Measurements from ENCODE around the gene EDDM3A. TPM values are rescaled to one million over a fixed set of nuclear protein-coding genes. Genes with fewer than 3 reads are reported as not detected.

The EDDM3A gene
- total RNA-seq, 1 donor from 2014 or later, result not detected

DNA sequence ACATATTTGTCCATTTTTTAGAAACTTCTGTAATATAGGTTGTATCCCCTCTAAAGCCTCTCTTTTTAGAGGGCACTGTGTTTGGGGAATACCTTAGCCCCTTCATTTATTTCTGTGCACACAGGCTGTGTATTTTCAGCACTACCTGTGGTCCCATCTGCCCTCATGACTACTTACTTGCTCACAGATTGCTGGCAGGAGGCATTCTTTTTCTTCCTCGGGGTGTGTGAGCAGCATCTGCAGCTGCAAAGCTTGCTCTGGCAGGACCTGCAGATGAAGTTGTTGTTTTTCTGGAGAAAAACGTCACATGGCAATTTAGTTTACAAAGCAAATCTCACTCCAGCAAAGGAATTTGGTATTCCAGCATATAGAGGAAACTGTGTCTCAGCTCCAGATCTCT is 32.8 kb upstream of the EDDM3A start:
- Mint-ChIP-seq H3K27ac (no peak overlapping the region), H3K4me3 (no peak overlapping the region), H3K4me1 (no peaks in the 10 kb centered on the region), H3K27me3 (ENCODE audit: low read depth) (peaks cover 2% of the 10 kb centered on the region), H3K36me3 (no peaks in the 10 kb centered on the region), H3K9me3 (peaks cover 10% of the 10 kb centered on the region)
- TF ChIP-seq, protein P1, sequence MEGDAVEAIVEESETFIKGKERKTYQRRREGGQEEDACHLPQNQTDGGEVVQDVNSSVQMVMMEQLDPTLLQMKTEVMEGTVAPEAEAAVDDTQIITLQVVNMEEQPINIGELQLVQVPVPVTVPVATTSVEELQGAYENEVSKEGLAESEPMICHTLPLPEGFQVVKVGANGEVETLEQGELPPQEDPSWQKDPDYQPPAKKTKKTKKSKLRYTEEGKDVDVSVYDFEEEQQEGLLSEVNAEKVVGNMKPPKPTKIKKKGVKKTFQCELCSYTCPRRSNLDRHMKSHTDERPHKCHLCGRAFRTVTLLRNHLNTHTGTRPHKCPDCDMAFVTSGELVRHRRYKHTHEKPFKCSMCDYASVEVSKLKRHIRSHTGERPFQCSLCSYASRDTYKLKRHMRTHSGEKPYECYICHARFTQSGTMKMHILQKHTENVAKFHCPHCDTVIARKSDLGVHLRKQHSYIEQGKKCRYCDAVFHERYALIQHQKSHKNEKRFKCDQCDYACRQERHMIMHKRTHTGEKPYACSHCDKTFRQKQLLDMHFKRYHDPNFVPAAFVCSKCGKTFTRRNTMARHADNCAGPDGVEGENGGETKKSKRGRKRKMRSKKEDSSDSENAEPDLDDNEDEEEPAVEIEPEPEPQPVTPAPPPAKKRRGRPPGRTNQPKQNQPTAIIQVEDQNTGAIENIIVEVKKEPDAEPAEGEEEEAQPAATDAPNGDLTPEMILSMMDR (IDR thresholded peaks at IDR 0.05; ENCODE audit: unreplicated experiment), result no peak
- DNase-seq (ENCODE audit: low spot score in 2 of 2, unreplicated experiment in 2 of 2), result no peak

DNA sequence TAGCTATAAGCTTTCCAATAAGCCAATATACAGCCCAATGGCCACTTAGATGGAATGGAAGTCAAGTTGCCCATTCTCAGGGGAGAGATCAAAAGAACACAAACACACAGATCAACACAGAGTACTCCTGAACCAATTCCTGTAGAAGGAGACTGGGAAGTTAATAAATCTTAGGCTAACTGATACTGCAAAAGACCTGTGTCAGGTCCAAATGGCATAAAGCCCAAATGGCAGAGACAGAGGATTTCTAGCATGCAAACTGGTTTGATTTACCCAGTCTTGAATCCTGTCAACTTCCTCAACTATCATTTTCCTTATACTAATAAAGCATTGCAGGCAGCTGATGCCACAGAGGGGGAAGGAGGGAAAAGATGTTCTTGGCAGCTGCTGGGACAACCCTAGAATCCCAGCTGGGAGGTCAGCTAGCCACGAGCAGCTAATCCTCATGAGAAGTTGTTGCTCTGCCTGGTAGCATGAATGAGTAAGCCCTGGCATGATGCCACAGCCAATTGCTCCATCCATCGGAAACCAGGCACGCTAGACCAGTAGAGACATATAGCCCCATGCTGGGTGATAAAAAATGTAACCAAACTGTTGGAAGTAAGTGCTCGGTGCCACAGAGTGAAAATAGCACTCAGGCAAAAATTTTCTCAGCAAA is 31.0 kb upstream of the EDDM3A start:
- DNase-seq (ENCODE audit: low spot score in 2 of 2, unreplicated experiment in 2 of 2), result no peak
- Mint-ChIP-seq H3K36me3 (no peaks in the 10 kb centered on the region), H3K4me3 (no peak overlapping the region), H3K27ac (no peak overlapping the region), H3K9me3 (peaks cover 10% of the 10 kb centered on the region), H3K4me1 (peaks cover 4% of the 10 kb centered on the region), H3K27me3 (ENCODE audit: low read depth) (peaks cover 2% of the 10 kb centered on the region)
- TF ChIP-seq, protein P1 (IDR thresholded peaks at IDR 0.05; ENCODE audit: unreplicated experiment), result no peak

DNA sequence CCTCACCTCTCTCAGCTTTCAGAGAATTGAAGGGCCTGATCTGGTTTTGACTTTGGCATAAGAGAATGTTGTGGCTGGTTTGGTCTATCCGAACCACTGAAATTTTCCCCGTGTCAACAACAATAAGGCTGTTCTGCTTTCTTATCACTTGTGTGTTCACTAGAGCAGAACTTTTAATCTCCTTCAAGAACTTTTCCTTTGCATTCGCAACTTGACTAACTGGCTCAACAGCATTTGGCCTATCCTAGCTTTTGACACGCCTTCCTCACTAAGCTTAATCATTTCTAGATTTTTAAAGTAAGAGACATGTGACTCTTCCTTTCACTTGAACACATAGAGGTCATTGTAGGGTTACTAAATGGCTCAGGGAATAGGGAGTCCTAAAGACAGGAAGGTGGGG is 25.9 kb upstream of the EDDM3A start:
- Mint-ChIP-seq H3K27ac (peak overlapping the region; percentile 40), H3K4me3 (no peak overlapping the region), H3K4me1 (peaks cover 8% of the 10 kb centered on the region), H3K27me3 (ENCODE audit: low read depth) (peaks cover 8% of the 10 kb centered on the region), H3K36me3 (peaks cover 4% of the 10 kb centered on the region), H3K9me3 (peaks cover 10% of the 10 kb centered on the region)
- TF ChIP-seq, protein P1 (IDR thresholded peaks at IDR 0.05; ENCODE audit: unreplicated experiment), result no peak
- DNase-seq (ENCODE audit: low spot score in 2 of 2, unreplicated experiment in 2 of 2), result no peak

DNA sequence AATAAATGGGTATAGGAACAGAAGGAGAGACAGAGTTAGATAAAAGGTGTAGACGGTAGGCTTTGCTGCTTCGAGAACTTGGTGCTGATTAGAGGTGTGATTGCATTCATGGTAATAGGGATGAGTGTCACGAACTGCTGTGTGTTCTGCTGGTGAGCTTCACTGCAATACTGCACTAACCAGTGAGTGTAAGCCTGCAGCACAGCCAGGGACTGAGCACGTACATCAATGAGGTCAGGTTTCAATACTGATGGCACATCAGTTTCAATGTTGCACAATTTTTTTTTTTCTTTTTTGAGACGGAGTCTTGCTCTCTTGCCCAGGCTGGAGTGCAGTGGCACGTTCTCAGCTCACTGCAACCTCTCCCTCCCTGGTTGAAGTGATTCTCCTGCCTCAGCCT is 24.9 kb upstream of the EDDM3A start:
- TF ChIP-seq, protein P1 (IDR thresholded peaks at IDR 0.05; ENCODE audit: unreplicated experiment), result no peak
- H3K27me3 Mint-ChIP-seq (ENCODE audit: low read depth), result peaks cover 8% of the 10 kb centered on the region
- H3K9me3 Mint-ChIP-seq, result peaks cover 10% of the 10 kb centered on the region
- no peak overlapping the region for H3K27ac Mint-ChIP-seq
- peaks cover 8% of the 10 kb centered on the region for H3K4me1 Mint-ChIP-seq
- no peak for DNase-seq (ENCODE audit: low spot score in 2 of 2, unreplicated experiment in 2 of 2)
- H3K36me3 Mint-ChIP-seq, result peaks cover 4% of the 10 kb centered on the region
- no peak overlapping the region for H3K4me3 Mint-ChIP-seq

DNA sequence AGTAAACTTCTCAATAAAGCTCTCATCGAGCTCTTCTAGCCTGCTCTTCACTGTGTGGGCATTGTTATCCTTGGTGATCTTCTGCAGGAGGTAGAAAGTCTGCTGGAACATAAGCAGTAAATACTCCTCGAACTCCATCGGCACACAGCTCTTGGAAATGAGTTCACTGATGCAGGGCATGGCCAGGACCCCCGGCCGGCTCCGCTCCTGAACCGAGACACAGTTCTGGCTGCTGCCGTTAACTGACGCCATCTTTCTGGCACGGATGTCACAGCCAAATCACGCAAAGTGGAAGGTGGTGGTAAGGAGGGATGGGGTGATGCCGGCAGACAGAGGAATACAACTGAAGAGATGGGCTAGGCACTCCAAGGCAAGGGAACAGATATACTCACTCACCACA is 23.7 kb upstream of the EDDM3A start:
- TF ChIP-seq, protein P1 (IDR thresholded peaks at IDR 0.05; ENCODE audit: unreplicated experiment), result no peak
- peaks cover 8% of the 10 kb centered on the region for H3K4me1 Mint-ChIP-seq
- H3K9me3 Mint-ChIP-seq, result peaks cover 5% of the 10 kb centered on the region
- no peak overlapping the region for H3K4me3 Mint-ChIP-seq
- DNase-seq (ENCODE audit: low spot score in 2 of 2, unreplicated experiment in 2 of 2), result no peak
- H3K36me3 Mint-ChIP-seq, result peaks cover 4% of the 10 kb centered on the region
- H3K27ac Mint-ChIP-seq, result no peak overlapping the region
- peaks cover 13% of the 10 kb centered on the region for H3K27me3 Mint-ChIP-seq (ENCODE audit: low read depth)
